SK-N-SH treated with all-trans-retinoic acid at 6 μM for 48 hours (cell line): ENCODE results near the gene COLGALT1.

ENCODE experiments used
- ARNTL ChIP-seq: fragments of 450-650 bp; formaldehyde crosslinking; IDR thresholded peaks from 2 replicates; pipeline ENCODE4 v1.5.0; 2020; ENCODE audit warnings: low read depth, mild to moderate bottlenecking, moderate library complexity, borderline replicate concordance
- ESRRG ChIP-seq: fragments of 250-450 bp; sonication (Bioruptor Pico); IDR thresholded peaks from 2 replicates; pipeline ENCODE4 v1.6.1; 2021; ENCODE audit warnings: mild to moderate bottlenecking
- GLIS3 ChIP-seq: fragments of 250-450 bp; sonication (Bioruptor Pico); IDR thresholded peaks from 2 replicates; pipeline ENCODE4 v1.5.0; 2020; ENCODE audit warnings: mild to moderate bottlenecking, moderate library complexity
- ISL1 ChIP-seq: fragments of 250-450 bp; sonication (Bioruptor Pico); IDR thresholded peaks from 2 replicates; pipeline ENCODE4 v2.1.2; 2022; ENCODE audit warnings: mild to moderate bottlenecking, moderate library complexity
- SNAI2 ChIP-seq: fragments of 250-450 bp; sonication (Bioruptor Pico); IDR thresholded peaks from 2 replicates; pipeline ENCODE4 v1.5.0; 2020; ENCODE audit warnings: mild to moderate bottlenecking, moderate library complexity
- ZC3H10 ChIP-seq: fragments of 250-450 bp; sonication (Bioruptor Pico); IDR thresholded peaks from 2 replicates; pipeline ENCODE4 v1.5.1; 2021; ENCODE audit warnings: mild to moderate bottlenecking, moderate library complexity
- ZNF565 ChIP-seq: fragments of 450-650 bp; formaldehyde crosslinking; conservative IDR thresholded peaks from 2 replicates; pipeline ENCODE4 v1.5.0; 2020; ENCODE audit warnings: low read depth, mild to moderate bottlenecking, moderate library complexity
- TF ChIP-seq, protein P1 (sequence below): fragments of 250-450 bp; sonication (Bioruptor Pico); IDR thresholded peaks from 2 replicates; pipeline ENCODE4 v1.8.0; 2021; ENCODE audit warnings: low read depth, mild to moderate bottlenecking, moderate library complexity, borderline replicate concordance
- TF ChIP-seq, protein P2 (sequence below): fragments of 250-450 bp; sonication (Bioruptor Pico); IDR thresholded peaks from 2 replicates; pipeline ENCODE4 v1.8.0; 2020; ENCODE audit warnings: mild to moderate bottlenecking, moderate library complexity, borderline replicate concordance
- TF ChIP-seq, protein P3 (sequence below): fragments of 250-450 bp; sonication (Bioruptor Pico); IDR thresholded peaks from 2 replicates; pipeline ENCODE4 v1.5.1; 2020; ENCODE audit warnings: low read depth, mild to moderate bottlenecking, moderate library complexity

DNA sequence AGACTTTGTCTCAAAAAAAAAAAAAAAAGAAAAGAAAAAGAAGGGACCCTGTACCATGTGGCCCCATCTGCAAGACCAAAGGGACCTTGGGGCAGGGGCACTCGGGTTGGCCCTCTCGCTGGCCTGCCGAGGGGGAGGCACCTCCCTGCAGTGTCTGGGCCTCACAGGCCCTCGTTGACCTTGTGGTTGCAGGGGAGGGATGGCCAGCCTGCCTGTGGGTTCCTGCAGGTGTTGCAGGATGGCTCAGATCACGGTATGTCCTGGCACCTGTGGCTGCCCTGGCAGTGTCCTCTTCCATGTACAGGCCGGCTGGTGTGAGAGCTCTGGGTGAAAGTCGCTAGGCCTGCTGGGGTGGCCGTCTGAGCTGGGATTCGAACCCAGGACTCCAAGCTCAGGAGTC, 48.7 kb upstream of the COLGALT1 start:
- TF ChIP-seq, protein P1, sequence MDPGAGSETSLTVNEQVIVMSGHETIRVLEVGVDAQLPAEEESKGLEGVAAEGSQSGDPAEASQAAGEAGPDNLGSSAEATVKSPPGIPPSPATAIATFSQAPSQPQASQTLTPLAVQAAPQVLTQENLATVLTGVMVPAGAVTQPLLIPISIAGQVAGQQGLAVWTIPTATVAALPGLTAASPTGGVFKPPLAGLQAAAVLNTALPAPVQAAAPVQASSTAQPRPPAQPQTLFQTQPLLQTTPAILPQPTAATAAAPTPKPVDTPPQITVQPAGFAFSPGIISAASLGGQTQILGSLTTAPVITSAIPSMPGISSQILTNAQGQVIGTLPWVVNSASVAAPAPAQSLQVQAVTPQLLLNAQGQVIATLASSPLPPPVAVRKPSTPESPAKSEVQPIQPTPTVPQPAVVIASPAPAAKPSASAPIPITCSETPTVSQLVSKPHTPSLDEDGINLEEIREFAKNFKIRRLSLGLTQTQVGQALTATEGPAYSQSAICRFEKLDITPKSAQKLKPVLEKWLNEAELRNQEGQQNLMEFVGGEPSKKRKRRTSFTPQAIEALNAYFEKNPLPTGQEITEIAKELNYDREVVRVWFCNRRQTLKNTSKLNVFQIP (CRISPR knock-in tag) = no peak
- TF ChIP-seq, protein P2, sequence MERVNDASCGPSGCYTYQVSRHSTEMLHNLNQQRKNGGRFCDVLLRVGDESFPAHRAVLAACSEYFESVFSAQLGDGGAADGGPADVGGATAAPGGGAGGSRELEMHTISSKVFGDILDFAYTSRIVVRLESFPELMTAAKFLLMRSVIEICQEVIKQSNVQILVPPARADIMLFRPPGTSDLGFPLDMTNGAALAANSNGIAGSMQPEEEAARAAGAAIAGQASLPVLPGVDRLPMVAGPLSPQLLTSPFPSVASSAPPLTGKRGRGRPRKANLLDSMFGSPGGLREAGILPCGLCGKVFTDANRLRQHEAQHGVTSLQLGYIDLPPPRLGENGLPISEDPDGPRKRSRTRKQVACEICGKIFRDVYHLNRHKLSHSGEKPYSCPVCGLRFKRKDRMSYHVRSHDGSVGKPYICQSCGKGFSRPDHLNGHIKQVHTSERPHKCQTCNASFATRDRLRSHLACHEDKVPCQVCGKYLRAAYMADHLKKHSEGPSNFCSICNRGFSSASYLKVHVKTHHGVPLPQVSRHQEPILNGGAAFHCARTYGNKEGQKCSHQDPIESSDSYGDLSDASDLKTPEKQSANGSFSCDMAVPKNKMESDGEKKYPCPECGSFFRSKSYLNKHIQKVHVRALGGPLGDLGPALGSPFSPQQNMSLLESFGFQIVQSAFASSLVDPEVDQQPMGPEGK (CRISPR knock-in tag) = no peak
- TF ChIP-seq ZC3H10 (CRISPR knock-in tag) (no peak), ISL1 (CRISPR knock-in tag) (no peak), ARNTL (no peak), ZNF565 (CRISPR knock-in tag) (no peak), GLIS3 (CRISPR knock-in tag) (no peak), SNAI2 (CRISPR knock-in tag) (no peak), ESRRG (CRISPR knock-in tag) (no peak)
- TF ChIP-seq, protein P3, sequence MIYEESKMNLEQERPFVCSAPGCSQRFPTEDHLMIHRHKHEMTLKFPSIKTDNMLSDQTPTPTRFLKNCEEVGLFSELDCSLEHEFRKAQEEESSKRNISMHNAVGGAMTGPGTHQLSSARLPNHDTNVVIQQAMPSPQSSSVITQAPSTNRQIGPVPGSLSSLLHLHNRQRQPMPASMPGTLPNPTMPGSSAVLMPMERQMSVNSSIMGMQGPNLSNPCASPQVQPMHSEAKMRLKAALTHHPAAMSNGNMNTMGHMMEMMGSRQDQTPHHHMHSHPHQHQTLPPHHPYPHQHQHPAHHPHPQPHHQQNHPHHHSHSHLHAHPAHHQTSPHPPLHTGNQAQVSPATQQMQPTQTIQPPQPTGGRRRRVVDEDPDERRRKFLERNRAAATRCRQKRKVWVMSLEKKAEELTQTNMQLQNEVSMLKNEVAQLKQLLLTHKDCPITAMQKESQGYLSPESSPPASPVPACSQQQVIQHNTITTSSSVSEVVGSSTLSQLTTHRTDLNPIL (CRISPR knock-in tag) = no peak
